ENCODE data around the gene EDIL3.
A peak's percentile ranks its signal among the peaks of the same experiment; 100 is the strongest.

The EDIL3 gene

DNA sequence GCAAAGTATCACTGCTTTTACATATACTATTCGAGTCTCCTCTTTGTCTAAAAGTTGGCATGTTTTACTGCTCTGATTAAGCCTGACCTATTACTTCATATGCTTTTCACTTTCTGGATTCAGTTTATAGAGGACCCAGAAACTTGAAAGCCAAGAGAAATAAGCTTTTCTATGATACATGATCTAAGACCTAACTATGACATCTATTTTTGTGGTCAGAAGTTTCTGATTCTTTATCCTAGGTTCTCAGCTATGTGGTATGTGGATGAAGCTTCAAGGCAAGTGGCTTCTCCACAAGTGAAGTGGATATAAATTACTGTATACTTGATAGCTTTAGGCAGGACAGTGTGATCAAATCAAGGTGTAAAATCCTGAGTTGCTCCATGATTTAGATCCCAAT is 6.3 kb downstream of the EDIL3 start:
- TF ChIP-seq, protein P1, sequence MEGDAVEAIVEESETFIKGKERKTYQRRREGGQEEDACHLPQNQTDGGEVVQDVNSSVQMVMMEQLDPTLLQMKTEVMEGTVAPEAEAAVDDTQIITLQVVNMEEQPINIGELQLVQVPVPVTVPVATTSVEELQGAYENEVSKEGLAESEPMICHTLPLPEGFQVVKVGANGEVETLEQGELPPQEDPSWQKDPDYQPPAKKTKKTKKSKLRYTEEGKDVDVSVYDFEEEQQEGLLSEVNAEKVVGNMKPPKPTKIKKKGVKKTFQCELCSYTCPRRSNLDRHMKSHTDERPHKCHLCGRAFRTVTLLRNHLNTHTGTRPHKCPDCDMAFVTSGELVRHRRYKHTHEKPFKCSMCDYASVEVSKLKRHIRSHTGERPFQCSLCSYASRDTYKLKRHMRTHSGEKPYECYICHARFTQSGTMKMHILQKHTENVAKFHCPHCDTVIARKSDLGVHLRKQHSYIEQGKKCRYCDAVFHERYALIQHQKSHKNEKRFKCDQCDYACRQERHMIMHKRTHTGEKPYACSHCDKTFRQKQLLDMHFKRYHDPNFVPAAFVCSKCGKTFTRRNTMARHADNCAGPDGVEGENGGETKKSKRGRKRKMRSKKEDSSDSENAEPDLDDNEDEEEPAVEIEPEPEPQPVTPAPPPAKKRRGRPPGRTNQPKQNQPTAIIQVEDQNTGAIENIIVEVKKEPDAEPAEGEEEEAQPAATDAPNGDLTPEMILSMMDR (IDR thresholded peaks at IDR 0.05; ENCODE audit: low read depth, low read length): no peak
- no peak overlapping the region for H3K4me3 ChIP-seq (ENCODE audit: low read depth, low read length)

- TF ChIP-seq, protein P1 (IDR thresholded peaks at IDR 0.05; ENCODE audit: low read depth, low read length): no peak
- no peak overlapping the region for H3K4me3 ChIP-seq (ENCODE audit: low read depth, low read length)
Observed at GRCh38 chr5:84376346-84376745, 8.3 kb downstream of the EDIL3 start.

DNA sequence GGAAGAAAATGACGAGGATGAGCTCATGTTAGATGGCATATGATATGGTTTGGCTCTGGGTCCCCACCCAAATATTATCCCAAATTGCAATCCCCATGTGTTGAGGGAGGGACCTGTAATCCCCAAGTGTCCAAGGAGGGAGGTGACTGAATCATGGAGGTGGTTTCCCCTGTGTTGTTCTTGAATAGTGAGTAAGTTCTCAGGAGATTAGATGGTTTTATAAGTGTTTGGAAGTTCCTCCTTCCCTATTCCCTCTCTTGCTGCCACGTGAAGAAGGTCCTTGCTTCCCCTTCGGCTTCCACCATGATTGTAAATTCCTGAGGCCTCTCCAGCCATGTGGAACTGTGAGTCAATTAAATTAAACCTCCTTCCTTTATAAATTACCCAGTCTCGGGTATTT is 10.1 kb downstream of the EDIL3 start:
- TF ChIP-seq, protein P1 (IDR thresholded peaks at IDR 0.05; ENCODE audit: low read depth, low read length): no peak
- H3K4me3 ChIP-seq (ENCODE audit: low read depth, low read length): no peak overlapping the region

- H3K4me3 ChIP-seq (ENCODE audit: low read depth, low read length): no peak overlapping the region
- TF ChIP-seq, protein P1 (IDR thresholded peaks at IDR 0.05; ENCODE audit: low read depth, low read length): no peak
Observed at GRCh38 chr5:84373506-84373905, 11.2 kb downstream of the EDIL3 start.

DNA sequence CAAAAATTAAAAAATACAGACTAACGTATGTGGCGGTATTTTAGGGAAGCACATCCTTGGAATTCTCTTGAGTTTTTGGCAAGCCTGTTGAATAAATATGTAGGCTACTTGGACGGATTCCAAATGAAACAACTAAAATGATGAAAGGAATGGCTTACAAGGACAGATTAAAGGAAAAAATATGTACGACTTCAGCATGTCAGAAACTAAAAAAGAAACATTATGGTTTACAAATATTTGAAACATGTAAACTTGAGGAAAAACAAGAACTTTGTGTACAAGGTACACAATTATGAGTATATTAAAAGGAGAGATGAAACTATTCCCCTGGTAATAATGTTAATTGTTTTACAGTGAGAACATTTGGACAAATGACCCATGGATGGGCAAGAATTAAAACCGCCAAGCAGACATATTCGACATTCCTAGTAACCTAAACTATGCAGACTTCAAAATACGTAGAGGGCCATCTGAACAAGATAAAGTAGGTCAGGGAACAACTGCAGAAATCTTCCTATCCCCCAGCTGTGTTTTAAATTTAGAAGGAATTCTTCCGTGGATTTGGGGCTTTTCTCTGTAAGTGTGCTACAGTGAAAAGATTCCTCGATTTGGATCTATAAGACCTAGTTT is 12.5 kb downstream of the EDIL3 start:
- TF ChIP-seq, protein P1 (IDR thresholded peaks at IDR 0.05; ENCODE audit: low read depth, low read length): no peak
- peak overlapping the region; percentile 17; the same call in 1 of the 2 replicates for H3K4me3 ChIP-seq (ENCODE audit: low read depth, low read length)

DNA sequence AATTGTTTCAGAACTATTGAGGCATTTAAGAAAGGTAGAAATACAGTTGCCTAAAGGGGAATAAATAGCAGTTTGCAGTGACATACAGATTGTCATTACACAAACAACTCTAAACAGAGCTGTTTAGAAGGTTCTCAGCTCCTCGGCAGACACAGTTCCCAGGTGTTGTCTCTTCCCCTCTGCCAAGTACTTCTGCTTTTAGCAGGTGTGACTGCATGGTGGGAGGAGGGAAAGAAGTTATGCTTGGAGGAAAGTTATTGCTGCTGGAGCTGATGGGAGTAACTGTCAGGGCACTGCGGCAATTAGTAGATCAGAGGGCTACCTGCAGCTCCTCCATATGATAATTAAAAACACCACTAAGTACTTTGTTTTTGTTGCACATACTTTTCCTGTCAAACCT is 14.5 kb downstream of the EDIL3 start:
- TF ChIP-seq, protein P1 (IDR thresholded peaks at IDR 0.05; ENCODE audit: low read depth, low read length): no peak
- no peak overlapping the region for H3K4me3 ChIP-seq (ENCODE audit: low read depth, low read length)

DNA sequence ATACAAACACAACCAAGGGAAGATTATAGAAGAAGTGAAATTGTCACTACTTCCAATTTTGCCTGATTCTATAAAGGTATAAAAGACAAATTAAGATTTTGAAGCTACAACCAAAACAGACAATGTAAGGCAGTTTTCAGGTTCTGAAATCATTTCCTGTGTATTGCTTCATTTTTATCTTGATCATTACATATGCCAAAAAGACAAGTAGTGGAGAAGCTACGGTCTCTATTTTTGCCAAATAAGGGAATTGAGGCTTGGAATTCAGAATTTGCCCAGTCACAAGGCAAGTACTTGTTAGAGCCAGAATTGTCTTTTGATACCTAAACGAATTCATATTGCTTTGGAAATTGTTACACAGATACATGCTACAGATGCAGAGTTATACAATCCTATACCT is 20.6 kb downstream of the EDIL3 start:
- no peak overlapping the region for H3K4me3 ChIP-seq (ENCODE audit: low read depth, low read length)
- TF ChIP-seq, protein P1 (IDR thresholded peaks at IDR 0.05; ENCODE audit: low read depth, low read length): no peak

Measured in WI38 (cell line).